CD4-positive, alpha-beta T cell treated with Interferon alpha-2 for 1 hour (primary cell): ENCODE data around the gene RPS4Y1.

Experiments
- DNase-seq, 2 donors: peaks; one replicate each; pipeline ENCODE4 v3.0.0-alpha.2; 2020 to 2022

Gene RPS4Y1

GRCh38 chrY:2885880-2886279, 44.5 kb downstream of the RPS4Y1 start:
- no peak for DNase-seq

- DNase-seq: peak in 1 of 2 donors; percentile 34
These were observed 46.0 kb downstream of the RPS4Y1 start for GRCh38 chrY:2887386-2887785.

DNA sequence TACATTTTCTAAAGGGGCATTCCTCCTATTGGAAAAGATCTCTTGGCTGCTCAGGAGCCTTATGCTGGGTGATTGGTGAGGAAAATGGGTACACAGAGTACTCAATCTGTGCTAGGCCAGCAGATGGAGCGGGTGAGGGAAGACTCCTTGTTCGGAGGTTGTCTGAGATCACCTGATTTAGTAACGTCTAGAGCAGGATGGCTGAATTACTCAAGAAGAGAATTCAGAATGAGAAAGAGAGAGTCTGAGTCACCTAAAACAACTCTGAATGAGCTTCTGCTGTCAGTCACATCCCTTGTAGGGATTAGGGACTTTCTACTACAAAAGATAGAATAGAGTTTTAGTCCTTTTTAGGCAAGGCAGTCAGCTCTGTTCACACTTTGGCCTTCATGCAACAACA, 46.6 kb downstream of the RPS4Y1 start:
- peak in 1 of 2 donors; percentile 0 for DNase-seq

GRCh38 chrY:2893471-2893870, 52.1 kb downstream of the RPS4Y1 start:
- no peak for DNase-seq

DNA sequence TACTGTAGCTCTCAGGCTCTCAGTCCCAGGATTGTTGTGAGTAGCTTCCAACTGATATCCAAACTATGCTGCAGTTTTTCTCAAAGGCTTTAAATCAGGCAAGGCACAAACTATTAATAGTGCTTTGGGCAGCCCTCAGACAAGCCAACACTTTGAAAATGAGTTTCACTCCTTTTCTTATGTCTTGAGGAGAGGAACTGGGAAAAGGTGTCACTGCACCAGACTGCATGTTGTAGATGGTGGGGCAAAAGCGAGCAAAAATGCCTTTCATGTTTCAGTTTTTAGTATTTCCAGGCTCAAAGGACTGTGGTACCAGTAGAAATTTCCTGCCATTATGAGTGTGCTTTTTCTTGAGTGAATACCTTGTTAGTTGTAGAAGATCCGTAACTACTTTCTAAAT, 54.6 kb downstream of the RPS4Y1 start:
- no peak for DNase-seq

DNA sequence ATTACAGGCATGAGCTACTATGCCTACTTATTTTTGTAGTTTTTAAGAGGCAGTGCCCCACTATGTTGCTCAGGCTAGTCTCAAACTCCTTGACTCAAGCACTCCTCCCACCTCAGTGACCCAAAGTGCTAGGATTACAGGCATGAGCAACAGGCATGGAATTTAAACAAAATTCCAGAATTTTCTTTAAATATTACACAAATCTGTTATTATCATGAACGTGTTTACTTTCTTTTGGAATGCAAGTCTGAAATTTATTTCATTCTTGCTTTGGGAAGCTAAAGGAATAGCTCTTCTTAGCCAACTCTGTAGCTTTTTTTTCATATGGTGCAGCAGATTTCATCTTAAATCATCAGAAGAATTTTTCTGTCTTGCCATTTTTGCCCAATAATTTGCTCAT, 66.0 kb downstream of the RPS4Y1 start:
- DNase-seq: no peak

DNA sequence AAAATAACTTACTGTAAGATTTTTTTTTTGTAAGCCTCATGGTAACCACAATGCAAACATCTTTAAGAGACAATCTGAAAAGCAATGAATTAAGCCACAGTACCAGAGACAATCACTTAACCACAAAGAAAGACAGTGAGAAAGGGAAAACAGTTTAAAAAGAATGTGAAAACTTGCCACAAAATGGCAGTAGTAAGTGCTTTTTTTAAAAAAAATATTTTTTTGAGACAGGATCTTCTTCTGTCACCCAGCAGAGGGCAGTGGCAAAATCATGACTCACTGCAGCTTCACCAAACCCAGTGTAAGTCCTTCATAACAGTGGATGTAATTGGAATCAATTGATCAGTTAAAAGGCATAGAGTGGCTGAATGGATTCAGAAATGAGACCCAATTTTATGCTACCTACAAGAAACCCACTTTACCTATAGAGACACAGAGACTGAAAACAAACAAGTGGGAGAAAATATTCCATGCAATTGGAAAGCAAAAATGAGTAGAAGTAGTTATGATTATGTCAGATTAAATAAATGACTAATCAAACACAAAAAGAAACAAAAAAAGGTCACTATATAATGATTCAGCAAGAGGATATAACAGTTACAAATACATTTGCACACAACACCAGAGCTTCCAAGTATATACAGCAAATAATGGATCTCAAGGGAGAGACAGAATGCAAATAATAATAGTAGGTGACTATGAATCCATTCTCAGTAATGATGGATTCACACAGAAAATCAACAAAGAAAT, 71.8 kb downstream of the RPS4Y1 start:
- DNase-seq: peak in 1 of 2 donors; percentile 60
